Uterus (tissue), 2 donors: ENCODE data around the gene MAGOHB.

ENCODE experiments used
- POLR2A ChIP-seq, 2 donors: fragments of 450-650 bp; IDR thresholded peaks; one replicate each; pipeline ENCODE4 v1.6.1; 2016; ENCODE audit warnings: antibody characterized with exemption in 2 of 2, mild to moderate bottlenecking in 1 of 2, moderate library complexity in 1 of 2
- TF ChIP-seq, protein P1 (sequence below), 4 experiments: fragments of 200-600 bp in 2 of 4; fragments of 450-650 bp in 2 of 4; sonication (generic) in 2 of 4; IDR thresholded peaks; one replicate each; pipeline ENCODE4 v1.5.1; 2016 to 2019; ENCODE audit warnings: antibody characterized with exemption in 4 of 4, mild to moderate bottlenecking in 2 of 4, moderate library complexity in 1 of 4

DNA sequence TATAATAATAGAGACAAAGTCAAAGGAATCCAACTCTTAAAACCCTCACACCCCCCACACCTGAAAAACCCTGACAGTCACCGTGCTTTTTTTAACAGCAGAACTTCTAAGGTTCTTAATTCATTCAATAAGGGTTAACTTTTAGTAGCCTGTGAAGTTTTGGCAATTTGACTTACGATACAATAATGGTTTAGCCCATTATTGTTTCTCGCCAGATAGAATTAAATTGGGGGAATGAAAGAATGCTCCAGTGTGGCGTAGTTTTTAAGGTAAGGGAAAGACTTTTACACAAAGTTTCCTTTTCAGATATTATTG, 604 bp upstream of the MAGOHB start:
- TF ChIP-seq POLR2A (IDR thresholded peaks at IDR 0.05) = no peak
- TF ChIP-seq, protein P1, sequence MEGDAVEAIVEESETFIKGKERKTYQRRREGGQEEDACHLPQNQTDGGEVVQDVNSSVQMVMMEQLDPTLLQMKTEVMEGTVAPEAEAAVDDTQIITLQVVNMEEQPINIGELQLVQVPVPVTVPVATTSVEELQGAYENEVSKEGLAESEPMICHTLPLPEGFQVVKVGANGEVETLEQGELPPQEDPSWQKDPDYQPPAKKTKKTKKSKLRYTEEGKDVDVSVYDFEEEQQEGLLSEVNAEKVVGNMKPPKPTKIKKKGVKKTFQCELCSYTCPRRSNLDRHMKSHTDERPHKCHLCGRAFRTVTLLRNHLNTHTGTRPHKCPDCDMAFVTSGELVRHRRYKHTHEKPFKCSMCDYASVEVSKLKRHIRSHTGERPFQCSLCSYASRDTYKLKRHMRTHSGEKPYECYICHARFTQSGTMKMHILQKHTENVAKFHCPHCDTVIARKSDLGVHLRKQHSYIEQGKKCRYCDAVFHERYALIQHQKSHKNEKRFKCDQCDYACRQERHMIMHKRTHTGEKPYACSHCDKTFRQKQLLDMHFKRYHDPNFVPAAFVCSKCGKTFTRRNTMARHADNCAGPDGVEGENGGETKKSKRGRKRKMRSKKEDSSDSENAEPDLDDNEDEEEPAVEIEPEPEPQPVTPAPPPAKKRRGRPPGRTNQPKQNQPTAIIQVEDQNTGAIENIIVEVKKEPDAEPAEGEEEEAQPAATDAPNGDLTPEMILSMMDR (IDR thresholded peaks at IDR 0.05) = no peak
